A549 (cell line): ENCODE results near the gene FBXL20.
"Not testable (repeated sequence)": the region's sequence is repeated elsewhere in the genome, so short reads cannot be mapped to it uniquely, and the experiment has no call there.

Experiments used
- CTCF ChIP-seq: fragments of >200 bp; sonication (Bioruptor Twin); formaldehyde crosslinking; IDR thresholded peaks from 3 replicates; pipeline ENCODE4 v1.5.1; 2016
- EP300 ChIP-seq, 2 experiments: fragments of >200 bp; sonication (Bioruptor Twin); formaldehyde crosslinking; IDR thresholded peaks; 2 replicates in 1 of 2; 3 replicates in 1 of 2; pipeline ENCODE4 v1.6.1; 2016 to 2017
- FOXS1 ChIP-seq: fragments of 250-450 bp; sonication (Bioruptor Pico); IDR thresholded peaks from 2 replicates; pipeline ENCODE4 v1.5.0; 2020; ENCODE audit warnings: mild to moderate bottlenecking, moderate library complexity
- HDAC2 ChIP-seq: fragments of 200-600 bp; sonication (generic); IDR thresholded peaks from 2 replicates; pipeline ENCODE4 v1.6.1; 2016
- POLR2A ChIP-seq: IDR thresholded peaks from 2 replicates; pipeline ENCODE4 v1.6.1; 2012; ENCODE audit warnings: mild to moderate bottlenecking, low read length
- POLR2AphosphoS2 ChIP-seq: conservative IDR thresholded peaks from 2 replicates; pipeline ENCODE4 v1.6.1; 2012; ENCODE audit warnings: low read length, improper control_type of control experiment, inconsistent platforms
- SREBF2 ChIP-seq: fragments of 450-650 bp; IDR thresholded peaks from 2 replicates; pipeline ENCODE4 v1.6.1; 2014; ENCODE audit warnings: mild to moderate bottlenecking, moderate library complexity

- not testable (repeated sequence) for TF ChIP-seq FOXS1; POLR2A; CTCF; POLR2AphosphoS2; HDAC2; SREBF2; EP300 (IDR thresholded peaks at IDR 0.05)
Measured at GRCh38 chr17:39337649-39338048, 63.8 kb downstream of the FBXL20 start.
